ENCODE measurements around the gene ZFP36. TPM values are rescaled to one million over a fixed set of nuclear protein-coding genes. Genes with fewer than 3 reads are reported as not detected.
A peak's percentile ranks its signal among the peaks of the same experiment; 100 is the strongest.

ZFP36 gene
- total and polyA plus RNA-seq, 4 donors, result 41.2 to 655 (median 172) TPM

DNA sequence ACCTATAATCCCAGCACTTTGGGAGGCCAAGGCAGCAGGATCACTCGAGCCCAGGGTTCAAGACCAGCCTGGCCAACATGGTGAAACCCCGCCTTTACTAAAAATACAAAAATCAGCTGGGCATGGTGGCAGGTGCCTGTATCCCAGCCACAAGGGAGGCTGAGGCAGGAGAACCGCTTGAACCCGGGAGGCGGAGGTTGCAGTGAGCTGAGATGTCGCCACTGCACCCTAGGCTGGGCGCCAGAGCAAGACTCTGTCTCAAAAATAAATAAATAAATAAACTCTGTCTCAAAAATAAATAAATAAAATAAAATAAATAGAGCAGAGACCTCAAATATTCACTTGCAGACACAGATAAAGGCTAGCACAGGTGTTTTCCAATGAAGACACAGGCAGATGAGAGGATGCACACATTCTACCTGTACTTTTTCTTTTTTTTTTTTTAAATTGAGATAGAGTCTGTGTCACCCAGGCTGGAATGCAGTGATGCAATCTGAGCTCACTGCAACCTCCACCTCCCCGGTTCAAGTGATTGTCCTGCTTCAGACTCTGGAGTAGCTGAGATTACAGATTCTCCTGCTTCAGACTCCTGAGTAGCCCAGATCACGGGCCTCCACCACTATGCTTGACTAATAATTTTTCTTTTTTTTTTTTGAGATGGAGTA is 31.8 kb downstream of the ZFP36 start:
- no peak for DNase-seq
- Histone ChIP-seq H3K36me3 (ENCODE audit: control insufficient read depth in 4 of 4, insufficient read depth in 4 of 4, low read length in 4 of 4) (peaks cover 6 to 18% (median 10%) of the 10 kb centered on the region in 4 donors), H3K27me3 (ENCODE audit: control insufficient read depth in 3 of 3, insufficient read depth in 3 of 3, low read length in 2 of 3) (no peaks in the 10 kb centered on the region), H3K4me3 (no peak overlapping the region), H3K9me3 (ENCODE audit: control insufficient read depth in 4 of 4, insufficient read depth in 3 of 4, low read length in 3 of 4) (no peaks in the 10 kb centered on the region), H3K27ac (ENCODE audit: low read depth in 1 of 2, low read length in 1 of 2) (no peak overlapping the region), H3K9ac (ENCODE audit: insufficient read depth in 1 of 2, low read length in 2 of 2) (no peak overlapping the region), H3K4me1 (ENCODE audit: control insufficient read depth in 5 of 5, insufficient read depth in 5 of 5, low read length in 5 of 5) (peaks cover 5 to 19% (median 10%) of the 10 kb centered on the region in 5 donors)
- ATAC-seq (ENCODE audit: insufficient read depth, low FRiP score), result no peak
- TF ChIP-seq, protein P1, sequence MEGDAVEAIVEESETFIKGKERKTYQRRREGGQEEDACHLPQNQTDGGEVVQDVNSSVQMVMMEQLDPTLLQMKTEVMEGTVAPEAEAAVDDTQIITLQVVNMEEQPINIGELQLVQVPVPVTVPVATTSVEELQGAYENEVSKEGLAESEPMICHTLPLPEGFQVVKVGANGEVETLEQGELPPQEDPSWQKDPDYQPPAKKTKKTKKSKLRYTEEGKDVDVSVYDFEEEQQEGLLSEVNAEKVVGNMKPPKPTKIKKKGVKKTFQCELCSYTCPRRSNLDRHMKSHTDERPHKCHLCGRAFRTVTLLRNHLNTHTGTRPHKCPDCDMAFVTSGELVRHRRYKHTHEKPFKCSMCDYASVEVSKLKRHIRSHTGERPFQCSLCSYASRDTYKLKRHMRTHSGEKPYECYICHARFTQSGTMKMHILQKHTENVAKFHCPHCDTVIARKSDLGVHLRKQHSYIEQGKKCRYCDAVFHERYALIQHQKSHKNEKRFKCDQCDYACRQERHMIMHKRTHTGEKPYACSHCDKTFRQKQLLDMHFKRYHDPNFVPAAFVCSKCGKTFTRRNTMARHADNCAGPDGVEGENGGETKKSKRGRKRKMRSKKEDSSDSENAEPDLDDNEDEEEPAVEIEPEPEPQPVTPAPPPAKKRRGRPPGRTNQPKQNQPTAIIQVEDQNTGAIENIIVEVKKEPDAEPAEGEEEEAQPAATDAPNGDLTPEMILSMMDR (IDR thresholded peaks at IDR 0.05; ENCODE audit: control extremely low read depth, extremely low read depth), result no peak
- 81 to 87% methylated on average over 9 of the region's 9 CpGs for WGBS, 2 donors

DNA sequence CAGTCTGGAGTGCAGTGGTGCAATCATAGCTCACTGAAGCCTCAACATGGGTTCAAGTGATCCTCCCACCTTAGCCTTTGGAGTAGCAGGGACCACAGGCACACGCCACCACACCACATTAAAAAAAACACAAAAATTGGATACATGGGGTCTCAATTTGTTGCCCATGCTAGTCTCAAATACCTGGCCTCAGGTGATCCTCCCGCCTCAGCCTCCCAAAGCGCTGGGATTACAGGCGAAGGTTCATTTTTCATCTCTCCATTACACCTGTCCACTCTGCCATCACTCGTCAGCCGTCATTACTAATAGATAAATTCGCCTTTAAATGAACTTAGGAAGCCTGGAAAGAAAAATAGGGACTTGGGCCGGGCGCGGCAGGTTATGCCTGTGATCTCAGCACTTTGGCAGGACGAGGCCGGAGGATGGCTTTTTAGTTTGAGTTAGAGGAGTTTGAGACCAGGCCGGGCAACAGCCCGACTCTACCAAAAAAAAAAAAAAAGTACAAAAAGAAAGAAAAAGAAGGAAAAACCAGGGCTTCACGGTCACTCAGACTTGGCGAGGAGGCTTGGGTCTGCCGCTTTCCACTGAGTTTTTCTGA is 38.0 kb downstream of the ZFP36 start:
- Histone ChIP-seq H3K4me3 (peak overlapping the region; percentile 96), H3K9me3 (ENCODE audit: control insufficient read depth in 4 of 4, insufficient read depth in 3 of 4, low read length in 3 of 4) (no peaks in the 10 kb centered on the region), H3K4me1 (ENCODE audit: control insufficient read depth in 5 of 5, insufficient read depth in 5 of 5, low read length in 5 of 5) (peaks cover 0 to 12% (median 10%) of the 10 kb centered on the region in 5 donors), H3K9ac (ENCODE audit: insufficient read depth in 1 of 2, low read length in 2 of 2) (peak overlapping the region; percentile 82 to 94), H3K27ac (ENCODE audit: low read depth in 1 of 2, low read length in 1 of 2) (peak overlapping the region; percentile 88 to 90), H3K36me3 (ENCODE audit: control insufficient read depth in 4 of 4, insufficient read depth in 4 of 4, low read length in 4 of 4) (peaks cover 0 to 15% (median 10%) of the 10 kb centered on the region in 4 donors), H3K27me3 (ENCODE audit: control insufficient read depth in 3 of 3, insufficient read depth in 3 of 3, low read length in 2 of 3) (no peaks in the 10 kb centered on the region)
- TF ChIP-seq, protein P1 (IDR thresholded peaks at IDR 0.05; ENCODE audit: control extremely low read depth, extremely low read depth), result no peak
- DNase-seq (no peak), ATAC-seq (ENCODE audit: insufficient read depth, low FRiP score) (no peak)
- 5% methylated on average over 17 of the region's 17 CpGs for WGBS, 2 donors

DNA sequence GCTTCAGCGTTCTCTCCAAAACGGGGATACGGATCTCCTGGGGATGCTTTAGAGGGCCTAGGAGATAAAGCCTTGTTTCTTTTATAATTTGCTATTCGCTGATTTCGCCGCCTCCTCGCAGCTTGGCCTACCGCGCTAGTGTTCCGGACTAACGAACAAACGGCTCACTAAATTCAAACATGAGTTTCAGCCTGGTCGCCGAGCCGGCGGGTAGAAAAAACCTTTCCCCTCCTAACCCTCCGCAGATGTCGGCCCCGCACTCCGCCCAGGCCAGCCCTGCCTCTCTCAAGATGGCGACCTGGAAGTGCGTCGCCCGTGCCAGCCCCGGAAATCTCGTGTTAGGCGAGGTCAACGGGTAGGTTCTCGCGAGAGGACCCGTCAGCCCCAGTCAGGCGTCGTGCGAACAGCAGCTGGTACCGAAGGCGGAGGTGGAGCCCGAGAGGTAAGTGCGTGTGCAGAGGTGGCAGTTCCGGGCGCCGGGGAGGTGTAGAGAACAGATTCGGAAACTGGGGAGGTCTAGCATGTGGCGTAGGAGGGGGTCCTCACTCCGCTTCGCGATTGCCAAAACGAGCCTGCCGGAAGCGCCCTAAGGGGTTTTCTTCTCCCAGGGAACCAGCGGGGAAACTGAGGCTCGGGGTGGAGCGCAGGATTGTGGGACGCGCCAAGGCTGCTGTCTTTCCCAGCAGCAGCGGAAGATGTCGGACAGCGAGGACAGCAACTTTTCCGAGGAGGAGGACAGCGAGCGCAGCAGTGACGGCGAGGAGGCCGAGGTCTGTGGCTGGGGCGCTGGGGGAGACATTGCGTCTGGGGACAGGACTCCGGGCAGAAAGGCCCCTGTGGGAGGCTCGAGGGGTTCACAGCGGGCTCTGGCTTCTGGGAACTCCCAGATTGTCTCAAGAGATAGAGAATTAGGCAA is 38.8 kb downstream of the ZFP36 start, which contains the start of gene SUPT5H:
TSS of gene SUPT5H (plus strand) at position 387 of the 916 bp plus-strand sequence. CDS start at position 696, 309 bp downstream.
- H3K27me3 ChIP-seq (ENCODE audit: control insufficient read depth in 3 of 3, insufficient read depth in 3 of 3, low read length in 2 of 3), result no peaks in the 10 kb centered on the region

More for the DNA sequence above, 38.8 kb downstream of the ZFP36 start, which contains the start of gene SUPT5H:
- Histone ChIP-seq H3K4me3 (peak within 1 kb of the TSS; percentile 96), H3K9me3 (ENCODE audit: control insufficient read depth in 4 of 4, insufficient read depth in 3 of 4, low read length in 3 of 4) (no peaks in the 10 kb centered on the region), H3K4me1 (ENCODE audit: control insufficient read depth in 5 of 5, insufficient read depth in 5 of 5, low read length in 5 of 5) (peaks cover 0 to 12% (median 10%) of the 10 kb centered on the region in 5 donors), H3K27ac (ENCODE audit: low read depth in 1 of 2, low read length in 1 of 2) (peak within 1 kb of the TSS; percentile 88 to 90), H3K36me3 (ENCODE audit: control insufficient read depth in 4 of 4, insufficient read depth in 4 of 4, low read length in 4 of 4) (peaks cover 0 to 15% (median 10%) of the 10 kb centered on the region in 4 donors), H3K9ac (ENCODE audit: insufficient read depth in 1 of 2, low read length in 2 of 2) (peak within 1 kb of the TSS; percentile 82 to 94)
- TF ChIP-seq, protein P1 (IDR thresholded peaks at IDR 0.05; ENCODE audit: control extremely low read depth, extremely low read depth), result no peak
- 0% methylated on average over 68 of the region's 68 CpGs for WGBS, 2 donors
- DNase-seq (peak; percentile 96 to 99 (median 98)), ATAC-seq (ENCODE audit: insufficient read depth, low FRiP score) (peak; percentile 99)
